Colonic mucosa (tissue), 4 donors: Measurements from ENCODE around the gene TNRC6A. TPM values are rescaled to one million over a fixed set of nuclear protein-coding genes. Genes with fewer than 3 reads are reported as not detected.
"Not testable (repeated sequence)": the region's sequence is repeated elsewhere in the genome, so short reads cannot be mapped to it uniquely, and the experiment has no call there.

ENCODE experiments used
- DNase-seq: peaks from one replicate; pipeline ENCODE4 v3.0.0-alpha.2; 2020
- H3K27ac ChIP-seq: fragments of 200-600 bp; one replicate; pipeline ENCODE4 v1.8.0; 2021
- H3K27me3 ChIP-seq: fragments of 200-600 bp; one replicate; pipeline ENCODE4 v1.8.0; 2021
- H3K36me3 ChIP-seq: fragments of 200-600 bp; one replicate; pipeline ENCODE4 v1.8.0; 2021
- H3K4me1 ChIP-seq: fragments of 200-600 bp; one replicate; pipeline ENCODE4 v1.8.0; 2021; ENCODE audit warnings: mild to moderate bottlenecking
- H3K4me3 ChIP-seq: fragments of 200-600 bp; one replicate; pipeline ENCODE4 v1.8.0; 2021
- H3K9ac ChIP-seq, 2 donors: one replicate each; pipeline ENCODE4 v1.7.0; 2013; ENCODE audit warnings: control low read depth in 2 of 2, low read depth in 2 of 2, low read length in 2 of 2
- H3K9me3 ChIP-seq: fragments of 200-600 bp; one replicate; pipeline ENCODE4 v1.8.0; 2021
- intact Hi-C: fragments of 100-400 bp; cut with DNase I; formaldehyde crosslinking; loops from one replicate; pipeline ENCODE4 v1.14.1; 2022
- total RNA-seq, 2 donors: library from RNA; stranded (reverse); fragmentation: NEBNext Ultra II Directional in 1 of 2; extraction: Animal tissue kit (Norgen Biotek cat#: 25700) in 1 of 2; gene quantifications; one replicate each; pipeline ENCODE4 v1.2.1, GENCODE V29; 2021
- TF ChIP-seq, protein P1 (sequence below): fragments of 200-600 bp; IDR thresholded peaks from one replicate; pipeline ENCODE4 v1.8.0; 2022; ENCODE audit warnings: antibody characterized with exemption, mild to moderate bottlenecking
- donor health status: healthy.
- donor health status: DM: no; HTN: no; CAD: no.
- donor health status: DM: no; HTN: no; CAD: no.

TNRC6A gene
- total RNA-seq, 2 donors from 2014 or later, result 32.8 to 33.2 TPM

DNA sequence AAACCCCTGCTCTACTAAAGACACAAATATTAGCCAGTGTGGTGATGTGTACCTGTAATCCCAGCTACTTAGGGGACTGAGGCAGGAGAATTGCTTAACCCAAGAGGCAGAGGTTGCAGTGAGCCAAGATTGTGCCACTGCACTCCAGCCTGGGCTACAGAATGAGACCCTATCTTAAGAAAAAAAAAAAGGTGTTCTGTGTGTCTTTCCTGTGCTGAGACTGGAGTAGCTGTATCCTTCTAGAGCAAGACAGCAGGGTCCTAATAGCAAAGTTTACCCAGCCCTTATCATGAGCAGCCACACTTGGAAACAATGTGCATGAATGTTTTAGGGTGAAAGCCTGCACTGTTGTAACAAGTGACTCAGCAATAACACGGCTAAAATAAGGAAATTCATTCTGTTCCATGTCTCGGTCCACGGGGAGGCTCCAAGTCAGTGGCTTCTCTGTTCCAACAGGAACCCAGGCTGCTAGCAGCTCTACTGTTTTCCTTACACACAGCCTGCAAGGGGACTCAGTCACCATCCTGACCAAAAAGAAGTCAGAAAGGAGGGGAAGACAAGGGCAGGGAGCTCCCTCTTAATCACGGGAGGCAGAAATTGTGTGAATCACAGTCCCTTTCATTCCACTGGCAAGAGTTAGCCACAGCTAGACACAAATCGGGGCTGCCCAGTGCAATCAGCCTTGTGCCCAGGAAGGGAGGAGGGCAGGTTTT, 109.3 kb downstream of the TNRC6A start:
- no peak overlapping the region for H3K9ac ChIP-seq
- peaks cover 8% of the 10 kb centered on the region for H3K4me1 ChIP-seq
- intact Hi-C loops, result loop anchor here (10.0 kb wide), 1 partner anchor 196 kb away; no protein-coding TSS in a partner anchor
- H3K4me3 ChIP-seq, result no peak overlapping the region
- no peaks in the 10 kb centered on the region for H3K36me3 ChIP-seq
- peak; percentile 25 for DNase-seq
- no peak overlapping the region for H3K27ac ChIP-seq
- H3K27me3 ChIP-seq, result no peaks in the 10 kb centered on the region
- no peaks in the 10 kb centered on the region for H3K9me3 ChIP-seq
- TF ChIP-seq, protein P1, sequence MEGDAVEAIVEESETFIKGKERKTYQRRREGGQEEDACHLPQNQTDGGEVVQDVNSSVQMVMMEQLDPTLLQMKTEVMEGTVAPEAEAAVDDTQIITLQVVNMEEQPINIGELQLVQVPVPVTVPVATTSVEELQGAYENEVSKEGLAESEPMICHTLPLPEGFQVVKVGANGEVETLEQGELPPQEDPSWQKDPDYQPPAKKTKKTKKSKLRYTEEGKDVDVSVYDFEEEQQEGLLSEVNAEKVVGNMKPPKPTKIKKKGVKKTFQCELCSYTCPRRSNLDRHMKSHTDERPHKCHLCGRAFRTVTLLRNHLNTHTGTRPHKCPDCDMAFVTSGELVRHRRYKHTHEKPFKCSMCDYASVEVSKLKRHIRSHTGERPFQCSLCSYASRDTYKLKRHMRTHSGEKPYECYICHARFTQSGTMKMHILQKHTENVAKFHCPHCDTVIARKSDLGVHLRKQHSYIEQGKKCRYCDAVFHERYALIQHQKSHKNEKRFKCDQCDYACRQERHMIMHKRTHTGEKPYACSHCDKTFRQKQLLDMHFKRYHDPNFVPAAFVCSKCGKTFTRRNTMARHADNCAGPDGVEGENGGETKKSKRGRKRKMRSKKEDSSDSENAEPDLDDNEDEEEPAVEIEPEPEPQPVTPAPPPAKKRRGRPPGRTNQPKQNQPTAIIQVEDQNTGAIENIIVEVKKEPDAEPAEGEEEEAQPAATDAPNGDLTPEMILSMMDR, result no peak

DNA sequence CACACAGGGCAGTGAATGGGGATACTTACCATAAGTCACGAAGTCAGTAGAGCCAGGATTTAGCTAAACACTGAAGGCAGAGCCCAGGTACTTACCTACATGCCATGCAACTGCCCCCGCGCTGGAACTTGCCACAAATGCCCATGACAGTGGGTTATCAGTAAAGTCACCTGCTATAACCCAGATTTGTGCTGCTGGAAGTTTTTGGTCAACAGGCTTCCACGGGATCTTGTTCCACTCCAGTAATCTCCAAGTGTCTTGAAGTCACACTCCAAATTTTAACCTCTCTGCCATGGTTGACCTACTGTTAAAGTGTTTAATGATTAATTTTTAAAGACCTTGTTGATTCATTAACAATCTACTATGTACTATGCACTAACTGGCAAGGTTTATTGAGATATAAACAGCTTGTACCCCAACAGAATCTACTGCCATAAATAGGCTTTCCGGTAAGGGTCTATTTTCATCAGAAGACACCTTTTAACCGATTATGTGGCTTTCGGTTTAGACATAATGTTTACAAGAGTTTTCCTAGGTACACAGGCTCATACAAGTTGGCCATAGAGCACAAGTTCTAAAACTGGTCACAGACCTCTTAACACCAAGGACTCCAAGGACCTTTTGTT, 110.0 kb downstream of the TNRC6A start:
- TF ChIP-seq, protein P1, result no peak
- Histone ChIP-seq H3K36me3 (no peaks in the 10 kb centered on the region), H3K27me3 (no peaks in the 10 kb centered on the region), H3K4me3 (no peak overlapping the region), H3K9me3 (no peaks in the 10 kb centered on the region), H3K4me1 (peaks cover 5% of the 10 kb centered on the region), H3K27ac (no peak overlapping the region), H3K9ac (no peak overlapping the region)
- intact Hi-C loops, result loop anchor here (10.0 kb wide), 1 partner anchor 195 kb away; no protein-coding TSS in a partner anchor
- DNase-seq, result no peak

DNA sequence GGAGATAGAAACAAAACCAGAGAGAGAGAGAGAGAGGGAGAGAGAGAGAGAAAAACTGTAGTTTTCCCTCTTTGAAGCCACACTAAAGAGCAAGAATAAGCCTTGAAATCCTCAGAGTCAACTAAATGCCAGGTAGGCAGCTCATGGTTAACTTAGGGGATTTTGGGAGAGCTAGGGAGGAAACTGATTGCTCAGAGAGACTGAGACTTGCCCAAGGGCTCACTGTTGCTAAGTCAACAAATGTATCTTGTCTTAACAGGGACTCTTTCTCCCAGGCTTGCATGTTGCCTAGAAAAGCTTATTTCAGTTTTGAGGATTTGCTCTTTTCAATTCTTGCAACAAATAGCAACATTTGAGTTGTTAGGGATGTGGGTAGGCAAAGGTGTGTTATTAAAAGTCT, 111.8 kb downstream of the TNRC6A start:
- Histone ChIP-seq H3K27me3 (no peaks in the 10 kb centered on the region), H3K9ac (no peak overlapping the region), H3K4me1 (peaks cover 4% of the 10 kb centered on the region), H3K36me3 (no peaks in the 10 kb centered on the region), H3K4me3 (no peak overlapping the region), H3K27ac (no peak overlapping the region), H3K9me3 (no peaks in the 10 kb centered on the region)
- TF ChIP-seq, protein P1, result no peak
- intact Hi-C loops, result no loop called here
- no peak for DNase-seq

DNA sequence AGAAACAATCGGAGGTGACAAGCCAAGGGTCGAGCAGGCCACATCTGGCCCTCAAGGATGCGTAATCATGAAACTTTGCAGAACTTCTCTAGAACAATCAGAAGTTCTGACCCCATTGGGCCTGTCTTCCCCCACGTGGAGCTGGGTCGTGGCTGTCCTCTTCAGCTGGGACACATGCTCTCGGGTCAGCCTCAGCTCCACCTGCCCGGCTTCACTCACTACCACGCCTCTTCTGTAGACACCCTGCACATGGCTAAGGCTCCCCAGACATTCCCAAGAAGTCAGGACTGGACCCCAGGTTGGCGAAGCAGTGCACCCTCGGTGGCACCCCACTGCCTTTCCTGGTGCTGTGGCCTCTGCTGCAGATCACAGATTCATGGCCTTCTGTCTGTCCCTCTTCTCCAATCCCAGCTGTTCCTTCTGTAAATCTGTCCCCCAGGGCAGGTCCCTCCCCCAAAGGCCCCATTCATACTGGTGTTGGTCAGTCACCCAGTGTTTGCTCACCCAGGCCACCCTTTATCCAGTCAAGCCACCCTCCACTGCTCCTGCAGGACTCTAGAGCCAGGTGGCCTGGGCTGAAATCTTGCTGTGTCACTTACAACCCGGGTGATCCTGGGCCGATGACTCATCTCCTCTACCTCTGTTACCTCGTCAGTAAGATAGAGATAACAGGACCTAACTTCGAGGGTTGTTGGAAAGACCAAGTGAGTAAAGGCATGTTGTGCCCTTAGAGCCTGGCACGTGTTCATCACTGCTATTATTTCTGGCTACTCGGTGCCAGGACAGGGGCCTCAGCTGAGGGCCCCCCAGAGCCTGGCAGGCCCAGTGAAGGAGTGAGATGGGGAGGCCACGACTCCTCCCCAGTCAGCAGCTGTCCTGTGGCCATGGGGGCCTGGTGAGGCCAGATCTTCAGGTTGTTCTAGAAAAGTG, 114.9 kb downstream of the TNRC6A start:
- Histone ChIP-seq H3K27me3 (no peaks in the 10 kb centered on the region), H3K27ac (no peak overlapping the region), H3K9me3 (no peaks in the 10 kb centered on the region), H3K4me1 (no peaks in the 10 kb centered on the region), H3K9ac (no peak overlapping the region), H3K36me3 (no peaks in the 10 kb centered on the region), H3K4me3 (no peak overlapping the region)
- TF ChIP-seq, protein P1, result no peak
- intact Hi-C loops, result no loop called here
- peak; percentile 29 for DNase-seq

DNA sequence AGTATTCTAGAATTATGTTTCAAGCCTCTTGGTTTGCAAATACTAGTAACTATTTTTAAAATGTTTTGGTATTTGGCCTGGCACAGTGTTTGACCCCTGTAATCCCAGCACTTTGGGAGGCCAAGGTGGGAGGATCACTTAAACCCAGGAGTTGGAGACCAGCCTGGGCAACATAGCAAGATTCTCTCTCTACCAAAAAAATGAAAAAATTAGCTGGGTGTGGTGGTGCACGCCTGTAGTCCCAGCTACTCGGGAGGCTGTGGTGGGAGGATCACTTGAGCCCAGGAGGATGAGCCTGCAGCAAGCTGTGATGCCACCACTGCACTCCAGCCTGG, 115.5 kb downstream of the TNRC6A start:
- H3K36me3 ChIP-seq, intact Hi-C loops, DNase-seq, H3K4me1 ChIP-seq, H3K27me3 ChIP-seq, H3K9ac ChIP-seq, H3K27ac ChIP-seq, H3K9me3 ChIP-seq, H3K4me3 ChIP-seq: not testable (repeated sequence)
